Gastroesophageal sphincter (tissue), 3 donors: ENCODE measurements around the gene AGBL1.

ENCODE experiments used
- CTCF ChIP-seq, 4 experiments: fragments of 200-600 bp in 2 of 4; fragments of 450-650 bp in 2 of 4; sonication (generic) in 1 of 4; IDR thresholded peaks; one replicate each; pipeline ENCODE4 v1.5.1; 2017 to 2019; ENCODE audit warnings: antibody characterized with exemption in 4 of 4, mild to moderate bottlenecking in 2 of 4, moderate library complexity in 2 of 4
- EP300 ChIP-seq: sonication (generic); formaldehyde crosslinking; IDR thresholded peaks from one replicate; pipeline ENCODE4 v1.6.1; 2017; ENCODE audit warnings: antibody characterized with exemption, mild to moderate bottlenecking
- POLR2AphosphoS5 ChIP-seq: sonication (generic); formaldehyde crosslinking; IDR thresholded peaks from one replicate; pipeline ENCODE4 v1.6.1; 2017; ENCODE audit warnings: antibody characterized with exemption

- TF ChIP-seq CTCF (IDR thresholded peaks at IDR 0.05), result no peak
- no peak for TF ChIP-seq EP300
- no peak for TF ChIP-seq POLR2AphosphoS5
Measured at GRCh38 chr15:86797135-86797534, 717.5 kb downstream of the AGBL1 start.
